Fibroblast of pulmonary artery (primary cell): ENCODE results near the gene SUMO3.
A peak's percentile ranks its signal among the peaks of the same experiment; 100 is the strongest.

ENCODE experiments used
- DNase-seq: peaks from one replicate; pipeline ENCODE4 v3.0.0-alpha.2; 2010; ENCODE audit warnings: low read depth
- H3K4me3 ChIP-seq: replicated peaks from 2 replicates; pipeline ENCODE4 v1.5.1; 2011; ENCODE audit warnings: low read depth, mild to moderate bottlenecking, control low read depth, low read length, moderate library complexity
- CTCF ChIP-seq: IDR thresholded peaks from 2 replicates; pipeline ENCODE4 v1.5.1; 2011; ENCODE audit warnings: mild to moderate bottlenecking, control low read depth, low read length, inconsistent platforms; ENCODE audit errors: missing control alignments

SUMO3 gene

GRCh38 chr21:44817914-44818639, at the start of gene SUMO3:
TSS of gene SUMO3 (minus strand) at chr21:44818062. CDS start at chr21:44817968, 94 bp downstream.
- H3K4me3 ChIP-seq, result peak within 1 kb of the TSS; percentile 70
- no peak for TF ChIP-seq CTCF
- peak; percentile 82 for DNase-seq

GRCh38 chr21:44867464-44867863, 49.6 kb upstream of the SUMO3 start:
- no peak for DNase-seq
- H3K4me3 ChIP-seq, result no peak overlapping the region
- TF ChIP-seq CTCF, result no peak

- DNase-seq, result peak; percentile 73
- TF ChIP-seq CTCF, result no peak
- no peak overlapping the region for H3K4me3 ChIP-seq
Measured at GRCh38 chr21:44866780-44867179, 48.9 kb upstream of the SUMO3 start.

- no peak overlapping the region for H3K4me3 ChIP-seq
- TF ChIP-seq CTCF, result no peak
- DNase-seq, result peak; percentile 17
Measured at GRCh38 chr21:44865561-44866280, 47.9 kb upstream of the SUMO3 start.

GRCh38 chr21:44862869-44863685, 45.2 kb upstream of the SUMO3 start:
- no peak for DNase-seq

GRCh38 chr21:44858791-44859190, 40.9 kb upstream of the SUMO3 start:
- no peak overlapping the region for H3K4me3 ChIP-seq
- TF ChIP-seq CTCF, result no peak
- no peak for DNase-seq

More at GRCh38 chr21:44862869-44863685, 45.2 kb upstream of the SUMO3 start:
- H3K4me3 ChIP-seq, result no peak overlapping the region
- no peak for TF ChIP-seq CTCF
